ENCODE measurements around the gene CASQ1. TPM values are rescaled to one million over a fixed set of nuclear protein-coding genes. Genes with fewer than 3 reads are reported as not detected.
A peak's percentile ranks its signal among the peaks of the same experiment; 100 is the strongest.

CASQ1 gene
- total RNA-seq, 1 experiment from 2014 or later: 0.46 TPM

DNA sequence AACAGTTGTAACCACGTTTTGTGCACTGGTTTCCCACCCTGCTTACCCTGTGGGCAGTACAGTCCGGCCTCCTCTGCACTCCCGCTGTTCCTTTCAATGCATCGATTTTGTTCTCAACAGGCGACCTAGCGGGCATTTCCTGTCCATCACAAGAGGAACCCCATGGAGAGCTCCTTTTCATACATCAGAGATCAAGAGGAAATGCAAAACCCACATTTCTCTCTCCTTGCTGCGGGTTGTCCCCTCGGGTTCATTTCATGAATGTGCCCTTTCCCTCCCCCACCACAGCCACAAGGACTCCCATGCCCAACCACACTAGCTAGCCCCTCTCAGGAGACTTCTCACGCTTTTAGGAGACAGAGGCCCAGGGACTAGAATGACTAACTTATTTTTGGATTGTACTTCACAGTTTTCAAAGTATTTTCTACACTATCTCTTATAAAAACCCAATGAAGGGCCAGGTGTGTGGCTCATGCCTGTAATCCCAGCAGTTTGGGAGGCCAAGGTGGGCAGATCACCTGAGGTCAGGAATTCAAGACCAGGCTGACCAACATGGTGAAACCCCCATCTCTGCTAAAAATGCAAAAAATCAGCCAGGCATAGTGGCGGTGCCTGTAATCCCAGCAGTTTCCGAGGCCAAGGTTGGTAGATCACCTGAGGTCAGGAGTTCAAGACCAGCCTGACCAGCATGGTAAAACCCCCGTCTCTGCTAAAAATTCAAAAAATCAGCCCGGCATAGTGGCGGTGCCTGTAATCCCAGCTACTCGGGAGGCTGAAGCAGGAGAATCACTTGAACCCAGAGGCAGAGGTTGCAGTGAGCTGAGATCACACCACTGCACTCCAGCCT, 20.6 kb upstream of the CASQ1 start (continued):
- TF ChIP-seq, protein P1, sequence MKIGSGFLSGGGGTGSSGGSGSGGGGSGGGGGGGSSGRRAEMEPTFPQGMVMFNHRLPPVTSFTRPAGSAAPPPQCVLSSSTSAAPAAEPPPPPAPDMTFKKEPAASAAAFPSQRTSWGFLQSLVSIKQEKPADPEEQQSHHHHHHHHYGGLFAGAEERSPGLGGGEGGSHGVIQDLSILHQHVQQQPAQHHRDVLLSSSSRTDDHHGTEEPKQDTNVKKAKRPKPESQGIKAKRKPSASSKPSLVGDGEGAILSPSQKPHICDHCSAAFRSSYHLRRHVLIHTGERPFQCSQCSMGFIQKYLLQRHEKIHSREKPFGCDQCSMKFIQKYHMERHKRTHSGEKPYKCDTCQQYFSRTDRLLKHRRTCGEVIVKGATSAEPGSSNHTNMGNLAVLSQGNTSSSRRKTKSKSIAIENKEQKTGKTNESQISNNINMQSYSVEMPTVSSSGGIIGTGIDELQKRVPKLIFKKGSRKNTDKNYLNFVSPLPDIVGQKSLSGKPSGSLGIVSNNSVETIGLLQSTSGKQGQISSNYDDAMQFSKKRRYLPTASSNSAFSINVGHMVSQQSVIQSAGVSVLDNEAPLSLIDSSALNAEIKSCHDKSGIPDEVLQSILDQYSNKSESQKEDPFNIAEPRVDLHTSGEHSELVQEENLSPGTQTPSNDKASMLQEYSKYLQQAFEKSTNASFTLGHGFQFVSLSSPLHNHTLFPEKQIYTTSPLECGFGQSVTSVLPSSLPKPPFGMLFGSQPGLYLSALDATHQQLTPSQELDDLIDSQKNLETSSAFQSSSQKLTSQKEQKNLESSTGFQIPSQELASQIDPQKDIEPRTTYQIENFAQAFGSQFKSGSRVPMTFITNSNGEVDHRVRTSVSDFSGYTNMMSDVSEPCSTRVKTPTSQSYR (CRISPR knock-in tag; IDR thresholded peaks at IDR 0.05): peak; percentile 56; the same call in 1 of the 2 replicates
- TF ChIP-seq FOXJ3 (CRISPR knock-in tag; IDR thresholded peaks at IDR 0.05; ENCODE audit: borderline replicate concordance): no peak
- TF ChIP-seq JUN (CRISPR knock-in tag; IDR thresholded peaks at IDR 0.05): no peak
- TF ChIP-seq ZNF416 (CRISPR knock-in tag; IDR thresholded peaks at IDR 0.05): no peak
- TF ChIP-seq, protein P2, sequence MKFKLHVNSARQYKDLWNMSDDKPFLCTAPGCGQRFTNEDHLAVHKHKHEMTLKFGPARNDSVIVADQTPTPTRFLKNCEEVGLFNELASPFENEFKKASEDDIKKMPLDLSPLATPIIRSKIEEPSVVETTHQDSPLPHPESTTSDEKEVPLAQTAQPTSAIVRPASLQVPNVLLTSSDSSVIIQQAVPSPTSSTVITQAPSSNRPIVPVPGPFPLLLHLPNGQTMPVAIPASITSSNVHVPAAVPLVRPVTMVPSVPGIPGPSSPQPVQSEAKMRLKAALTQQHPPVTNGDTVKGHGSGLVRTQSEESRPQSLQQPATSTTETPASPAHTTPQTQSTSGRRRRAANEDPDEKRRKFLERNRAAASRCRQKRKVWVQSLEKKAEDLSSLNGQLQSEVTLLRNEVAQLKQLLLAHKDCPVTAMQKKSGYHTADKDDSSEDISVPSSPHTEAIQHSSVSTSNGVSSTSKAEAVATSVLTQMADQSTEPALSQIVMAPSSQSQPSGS (CRISPR knock-in tag; IDR thresholded peaks at IDR 0.05; ENCODE audit: borderline replicate concordance, low read depth): no peak
- no peak; the same call in 1 of the 2 replicates for TF ChIP-seq ZNF671 (CRISPR knock-in tag; IDR thresholded peaks at IDR 0.05)
- no peak for TF ChIP-seq FOXK1 (CRISPR knock-in tag; IDR thresholded peaks at IDR 0.05)
- TF ChIP-seq NFATC4 (CRISPR knock-in tag; IDR thresholded peaks at IDR 0.05): no peak
- TF ChIP-seq, protein P3, sequence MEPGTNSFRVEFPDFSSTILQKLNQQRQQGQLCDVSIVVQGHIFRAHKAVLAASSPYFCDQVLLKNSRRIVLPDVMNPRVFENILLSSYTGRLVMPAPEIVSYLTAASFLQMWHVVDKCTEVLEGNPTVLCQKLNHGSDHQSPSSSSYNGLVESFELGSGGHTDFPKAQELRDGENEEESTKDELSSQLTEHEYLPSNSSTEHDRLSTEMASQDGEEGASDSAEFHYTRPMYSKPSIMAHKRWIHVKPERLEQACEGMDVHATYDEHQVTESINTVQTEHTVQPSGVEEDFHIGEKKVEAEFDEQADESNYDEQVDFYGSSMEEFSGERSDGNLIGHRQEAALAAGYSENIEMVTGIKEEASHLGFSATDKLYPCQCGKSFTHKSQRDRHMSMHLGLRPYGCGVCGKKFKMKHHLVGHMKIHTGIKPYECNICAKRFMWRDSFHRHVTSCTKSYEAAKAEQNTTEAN (CRISPR knock-in tag; IDR thresholded peaks at IDR 0.05): no peak
- TF ChIP-seq ZNF423 (CRISPR knock-in tag; IDR thresholded peaks at IDR 0.05): peak; percentile 92
- TF ChIP-seq MXD4 (CRISPR knock-in tag; IDR thresholded peaks at IDR 0.05; ENCODE audit: borderline replicate concordance): no peak
- TF ChIP-seq, protein P4, sequence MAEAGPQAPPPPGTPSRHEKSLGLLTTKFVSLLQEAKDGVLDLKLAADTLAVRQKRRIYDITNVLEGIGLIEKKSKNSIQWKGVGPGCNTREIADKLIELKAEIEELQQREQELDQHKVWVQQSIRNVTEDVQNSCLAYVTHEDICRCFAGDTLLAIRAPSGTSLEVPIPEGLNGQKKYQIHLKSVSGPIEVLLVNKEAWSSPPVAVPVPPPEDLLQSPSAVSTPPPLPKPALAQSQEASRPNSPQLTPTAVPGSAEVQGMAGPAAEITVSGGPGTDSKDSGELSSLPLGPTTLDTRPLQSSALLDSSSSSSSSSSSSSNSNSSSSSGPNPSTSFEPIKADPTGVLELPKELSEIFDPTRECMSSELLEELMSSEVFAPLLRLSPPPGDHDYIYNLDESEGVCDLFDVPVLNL (CRISPR knock-in tag; IDR thresholded peaks at IDR 0.05; ENCODE audit: borderline replicate concordance, low read depth): no peak
- TF ChIP-seq, protein P5, sequence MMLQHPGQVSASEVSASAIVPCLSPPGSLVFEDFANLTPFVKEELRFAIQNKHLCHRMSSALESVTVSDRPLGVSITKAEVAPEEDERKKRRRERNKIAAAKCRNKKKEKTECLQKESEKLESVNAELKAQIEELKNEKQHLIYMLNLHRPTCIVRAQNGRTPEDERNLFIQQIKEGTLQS (CRISPR knock-in tag; conservative IDR thresholded peaks at IDR 0.05): no peak
- no peak for TF ChIP-seq SOX15 (CRISPR knock-in tag; IDR thresholded peaks at IDR 0.05)
- TF ChIP-seq, protein P6, sequence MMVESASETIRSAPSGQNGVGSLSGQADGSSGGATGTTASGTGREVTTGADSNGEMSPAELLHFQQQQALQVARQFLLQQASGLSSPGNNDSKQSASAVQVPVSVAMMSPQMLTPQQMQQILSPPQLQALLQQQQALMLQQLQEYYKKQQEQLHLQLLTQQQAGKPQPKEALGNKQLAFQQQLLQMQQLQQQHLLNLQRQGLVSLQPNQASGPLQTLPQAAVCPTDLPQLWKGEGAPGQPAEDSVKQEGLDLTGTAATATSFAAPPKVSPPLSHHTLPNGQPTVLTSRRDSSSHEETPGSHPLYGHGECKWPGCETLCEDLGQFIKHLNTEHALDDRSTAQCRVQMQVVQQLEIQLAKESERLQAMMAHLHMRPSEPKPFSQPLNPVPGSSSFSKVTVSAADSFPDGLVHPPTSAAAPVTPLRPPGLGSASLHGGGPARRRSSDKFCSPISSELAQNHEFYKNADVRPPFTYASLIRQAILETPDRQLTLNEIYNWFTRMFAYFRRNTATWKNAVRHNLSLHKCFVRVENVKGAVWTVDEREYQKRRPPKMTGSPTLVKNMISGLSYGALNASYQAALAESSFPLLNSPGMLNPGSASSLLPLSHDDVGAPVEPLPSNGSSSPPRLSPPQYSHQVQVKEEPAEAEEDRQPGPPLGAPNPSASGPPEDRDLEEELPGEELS (CRISPR knock-in tag; IDR thresholded peaks at IDR 0.05): peak; percentile 66; the same call in 1 of the 2 replicates
- peak; percentile 41; the same call in 1 of the 2 replicates for TF ChIP-seq ZNF121 (CRISPR knock-in tag; IDR thresholded peaks at IDR 0.05)
- TF ChIP-seq, protein P7, sequence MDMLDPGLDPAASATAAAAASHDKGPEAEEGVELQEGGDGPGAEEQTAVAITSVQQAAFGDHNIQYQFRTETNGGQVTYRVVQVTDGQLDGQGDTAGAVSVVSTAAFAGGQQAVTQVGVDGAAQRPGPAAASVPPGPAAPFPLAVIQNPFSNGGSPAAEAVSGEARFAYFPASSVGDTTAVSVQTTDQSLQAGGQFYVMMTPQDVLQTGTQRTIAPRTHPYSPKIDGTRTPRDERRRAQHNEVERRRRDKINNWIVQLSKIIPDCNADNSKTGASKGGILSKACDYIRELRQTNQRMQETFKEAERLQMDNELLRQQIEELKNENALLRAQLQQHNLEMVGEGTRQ (CRISPR knock-in tag; IDR thresholded peaks at IDR 0.05): no peak
- TF ChIP-seq CBFB (CRISPR knock-in tag; IDR thresholded peaks at IDR 0.05; ENCODE audit: low read depth): no peak
- TF ChIP-seq TEAD4 (CRISPR knock-in tag; IDR thresholded peaks at IDR 0.05): no peak
- TF ChIP-seq ZNF317 (CRISPR knock-in tag; IDR thresholded peaks at IDR 0.05; ENCODE audit: borderline replicate concordance, low read depth): no peak
- no peak for TF ChIP-seq TP53 (CRISPR knock-in tag; IDR thresholded peaks at IDR 0.05)
- TF ChIP-seq GABPB1 (CRISPR knock-in tag; IDR thresholded peaks at IDR 0.05): no peak
- TF ChIP-seq, protein P8, sequence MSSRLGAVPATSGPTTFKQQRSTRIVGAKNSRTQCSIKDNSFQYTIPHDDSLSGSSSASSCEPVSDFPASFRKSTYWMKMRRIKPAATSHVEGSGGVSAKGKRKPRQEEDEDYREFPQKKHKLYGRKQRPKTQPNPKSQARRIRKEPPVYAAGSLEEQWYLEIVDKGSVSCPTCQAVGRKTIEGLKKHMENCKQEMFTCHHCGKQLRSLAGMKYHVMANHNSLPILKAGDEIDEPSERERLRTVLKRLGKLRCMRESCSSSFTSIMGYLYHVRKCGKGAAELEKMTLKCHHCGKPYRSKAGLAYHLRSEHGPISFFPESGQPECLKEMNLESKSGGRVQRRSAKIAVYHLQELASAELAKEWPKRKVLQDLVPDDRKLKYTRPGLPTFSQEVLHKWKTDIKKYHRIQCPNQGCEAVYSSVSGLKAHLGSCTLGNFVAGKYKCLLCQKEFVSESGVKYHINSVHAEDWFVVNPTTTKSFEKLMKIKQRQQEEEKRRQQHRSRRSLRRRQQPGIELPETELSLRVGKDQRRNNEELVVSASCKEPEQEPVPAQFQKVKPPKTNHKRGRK (CRISPR knock-in tag; IDR thresholded peaks at IDR 0.05; ENCODE audit: borderline replicate concordance): no peak
- TF ChIP-seq, protein P9, sequence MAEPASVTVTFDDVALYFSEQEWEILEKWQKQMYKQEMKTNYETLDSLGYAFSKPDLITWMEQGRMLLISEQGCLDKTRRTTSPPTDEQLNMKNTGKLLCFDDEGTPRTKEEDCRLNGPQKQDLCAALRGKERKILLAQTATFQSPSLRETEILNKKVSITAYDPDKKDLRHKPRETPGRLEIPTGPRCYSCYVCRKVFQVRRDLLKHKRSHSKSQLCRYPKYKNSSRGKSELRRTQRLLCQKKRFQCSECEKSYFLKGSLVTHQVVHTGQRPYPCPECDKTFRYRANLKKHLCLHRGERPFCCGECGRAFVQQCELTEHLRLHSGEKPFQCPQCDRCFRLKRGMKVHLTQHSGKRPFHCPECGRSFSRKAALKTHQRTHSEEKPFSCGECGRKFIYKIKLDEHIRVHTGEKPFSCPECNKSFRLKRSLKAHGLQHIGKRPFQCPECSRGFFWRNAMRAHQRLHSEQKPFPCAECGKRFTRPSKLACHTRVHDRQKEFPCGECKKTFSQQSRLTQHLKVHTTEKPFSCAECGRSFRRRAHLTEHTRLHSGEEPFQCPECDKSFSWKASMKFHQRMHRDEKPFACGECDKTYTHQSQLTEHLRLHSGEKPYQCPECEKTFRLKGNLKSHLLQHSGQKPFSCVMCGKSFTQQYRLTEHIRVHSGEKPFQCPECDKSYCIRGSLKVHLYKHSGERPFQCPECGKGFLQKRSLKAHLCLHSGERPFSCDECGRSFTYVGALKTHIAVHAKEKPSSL (CRISPR knock-in tag; conservative IDR thresholded peaks at IDR 0.05): no peak
- peak; percentile 60; the same call in 1 of the 2 replicates for TF ChIP-seq ZBTB21 (CRISPR knock-in tag; IDR thresholded peaks at IDR 0.05; ENCODE audit: borderline replicate concordance)

Measured in WTC11 (cell line).